Spleen (tissue), 7 donors: ENCODE measurements around the gene TYW5.

Experiments used
- POLR2AphosphoS5 ChIP-seq, 3 donors: sonication (generic); formaldehyde crosslinking; IDR thresholded peaks; one replicate each; pipeline ENCODE4 v1.5.1; 2017; ENCODE audit warnings: antibody characterized with exemption in 3 of 3
- TF ChIP-seq, protein P1 (sequence below), 11 experiments: fragments of 200-600 bp in 7 of 11; fragments of 450-650 bp in 4 of 11; sonication (generic) in 4 of 11; IDR thresholded peaks in 8 of 11; conservative IDR thresholded peaks in 3 of 11; 1 replicate in 7 of 11; 2 replicates in 4 of 11; pipeline versions ENCODE4 v1.4.0 to v1.8.0; 2016 to 2021; ENCODE audit warnings: antibody characterized with exemption in 11 of 11, inconsistent platforms in 4 of 11, mild to moderate bottlenecking in 1 of 11
- donor health status: DM: no; HTN: no; CAD: no; lungs with moderate emphysema.
- donor health status: DM: no; HTN: no; CAD: no.
- donor health status: DM: no; HTN: no; CAD: no.

- TF ChIP-seq, protein P1, sequence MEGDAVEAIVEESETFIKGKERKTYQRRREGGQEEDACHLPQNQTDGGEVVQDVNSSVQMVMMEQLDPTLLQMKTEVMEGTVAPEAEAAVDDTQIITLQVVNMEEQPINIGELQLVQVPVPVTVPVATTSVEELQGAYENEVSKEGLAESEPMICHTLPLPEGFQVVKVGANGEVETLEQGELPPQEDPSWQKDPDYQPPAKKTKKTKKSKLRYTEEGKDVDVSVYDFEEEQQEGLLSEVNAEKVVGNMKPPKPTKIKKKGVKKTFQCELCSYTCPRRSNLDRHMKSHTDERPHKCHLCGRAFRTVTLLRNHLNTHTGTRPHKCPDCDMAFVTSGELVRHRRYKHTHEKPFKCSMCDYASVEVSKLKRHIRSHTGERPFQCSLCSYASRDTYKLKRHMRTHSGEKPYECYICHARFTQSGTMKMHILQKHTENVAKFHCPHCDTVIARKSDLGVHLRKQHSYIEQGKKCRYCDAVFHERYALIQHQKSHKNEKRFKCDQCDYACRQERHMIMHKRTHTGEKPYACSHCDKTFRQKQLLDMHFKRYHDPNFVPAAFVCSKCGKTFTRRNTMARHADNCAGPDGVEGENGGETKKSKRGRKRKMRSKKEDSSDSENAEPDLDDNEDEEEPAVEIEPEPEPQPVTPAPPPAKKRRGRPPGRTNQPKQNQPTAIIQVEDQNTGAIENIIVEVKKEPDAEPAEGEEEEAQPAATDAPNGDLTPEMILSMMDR (IDR thresholded peaks at IDR 0.05 in 8 of 11, conservative IDR thresholded peaks at IDR 0.05 in 3 of 11), result no peak
- no peak for TF ChIP-seq POLR2AphosphoS5 (IDR thresholded peaks at IDR 0.05)
Measured at GRCh38 chr2:199972088-199972626, 16.9 kb upstream of the TYW5 start.
